Measurements from ENCODE around the gene NMUR2. TPM values are rescaled to one million over a fixed set of nuclear protein-coding genes. Genes with fewer than 3 reads are reported as not detected.

NMUR2 gene
- total RNA-seq, 1 donor from 2014 or later = 0.07 TPM

DNA sequence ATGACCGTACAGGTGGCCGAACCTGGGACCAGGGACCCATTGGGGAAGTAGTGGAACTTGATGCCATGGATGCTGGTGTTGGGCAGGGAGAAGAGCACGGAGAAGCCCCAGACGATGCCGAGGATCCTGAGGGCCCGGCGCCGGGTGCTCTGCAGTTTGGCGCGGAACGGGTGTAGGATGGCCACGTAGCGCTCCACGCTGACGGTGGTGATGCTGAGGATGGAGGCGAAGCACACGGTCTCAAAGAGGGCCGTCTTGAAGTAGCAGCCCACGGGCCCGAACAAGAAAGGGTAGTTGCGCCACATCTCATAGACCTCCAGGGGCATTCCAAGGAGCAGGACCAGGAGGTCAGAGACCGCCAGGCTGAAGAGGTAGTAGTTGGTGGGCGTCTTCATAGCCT lies 585 bp downstream of the NMUR2 start:
- peaks cover 6% of the 10 kb centered on the region for H3K4me1 Mint-ChIP-seq
- no peak for DNase-seq (ENCODE audit: low spot score)
- no peak for TF ChIP-seq EZH2 (IDR thresholded peaks at IDR 0.05)
- TF ChIP-seq EZH2phosphoT487 (IDR thresholded peaks at IDR 0.05) = no peak
- TF ChIP-seq, protein P1, sequence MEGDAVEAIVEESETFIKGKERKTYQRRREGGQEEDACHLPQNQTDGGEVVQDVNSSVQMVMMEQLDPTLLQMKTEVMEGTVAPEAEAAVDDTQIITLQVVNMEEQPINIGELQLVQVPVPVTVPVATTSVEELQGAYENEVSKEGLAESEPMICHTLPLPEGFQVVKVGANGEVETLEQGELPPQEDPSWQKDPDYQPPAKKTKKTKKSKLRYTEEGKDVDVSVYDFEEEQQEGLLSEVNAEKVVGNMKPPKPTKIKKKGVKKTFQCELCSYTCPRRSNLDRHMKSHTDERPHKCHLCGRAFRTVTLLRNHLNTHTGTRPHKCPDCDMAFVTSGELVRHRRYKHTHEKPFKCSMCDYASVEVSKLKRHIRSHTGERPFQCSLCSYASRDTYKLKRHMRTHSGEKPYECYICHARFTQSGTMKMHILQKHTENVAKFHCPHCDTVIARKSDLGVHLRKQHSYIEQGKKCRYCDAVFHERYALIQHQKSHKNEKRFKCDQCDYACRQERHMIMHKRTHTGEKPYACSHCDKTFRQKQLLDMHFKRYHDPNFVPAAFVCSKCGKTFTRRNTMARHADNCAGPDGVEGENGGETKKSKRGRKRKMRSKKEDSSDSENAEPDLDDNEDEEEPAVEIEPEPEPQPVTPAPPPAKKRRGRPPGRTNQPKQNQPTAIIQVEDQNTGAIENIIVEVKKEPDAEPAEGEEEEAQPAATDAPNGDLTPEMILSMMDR (IDR thresholded peaks at IDR 0.05) = no peak

DNA sequence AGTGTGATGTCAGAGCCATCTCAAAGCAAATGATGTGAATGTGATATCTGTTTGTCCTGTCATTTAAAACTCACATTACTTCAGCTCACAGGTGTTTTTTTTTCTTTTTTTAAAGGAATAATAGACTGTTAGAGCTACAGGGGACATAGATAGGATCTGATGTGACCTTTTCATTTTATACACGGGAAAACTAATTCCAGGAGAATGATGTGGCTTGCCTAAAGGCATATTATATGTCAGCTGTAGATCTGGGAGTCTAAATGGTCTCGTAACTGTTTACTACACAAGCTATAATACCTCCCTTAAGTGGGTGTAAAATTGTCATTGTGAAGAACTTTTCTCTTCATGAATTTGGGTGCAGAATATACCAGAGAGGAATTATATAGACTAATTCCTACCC lies 2.0 kb downstream of the NMUR2 start:
- DNase-seq (ENCODE audit: low spot score) = no peak
- no peaks in the 10 kb centered on the region for H3K9me3 ChIP-seq (ENCODE audit: low read depth)
- H3K4me2 ChIP-seq = no peak overlapping the region
- H3K9me3 Mint-ChIP-seq = no peaks in the 10 kb centered on the region
- H3K4me3 Mint-ChIP-seq = no peak overlapping the region
- H4K20me1 ChIP-seq (ENCODE audit: low read depth) = no peaks in the 10 kb centered on the region
- no peaks in the 10 kb centered on the region for H3F3A ChIP-seq (ENCODE audit: low read depth)
- H3K27ac ChIP-seq = no peak overlapping the region
- H3K79me2 ChIP-seq (ENCODE audit: low read depth) = no peaks in the 10 kb centered on the region
- no peak overlapping the region for H3K27ac Mint-ChIP-seq
- H3K36me3 ChIP-seq = no peaks in the 10 kb centered on the region
- H3K4me3 ChIP-seq = no peak overlapping the region
- peaks cover 6% of the 10 kb centered on the region for H3K4me1 Mint-ChIP-seq
- H3K27me3 ChIP-seq = no peaks in the 10 kb centered on the region
- H3K4me1 ChIP-seq = no peaks in the 10 kb centered on the region
- peaks cover 2% of the 10 kb centered on the region for H3K27me3 Mint-ChIP-seq (ENCODE audit: insufficient read depth, low read depth)
- no peaks in the 10 kb centered on the region for H3K36me3 Mint-ChIP-seq
- TF ChIP-seq EZH2 (IDR thresholded peaks at IDR 0.05) = no peak
- no peak for TF ChIP-seq EZH2phosphoT487 (IDR thresholded peaks at IDR 0.05)
- TF ChIP-seq, protein P1 (IDR thresholded peaks at IDR 0.05) = no peak
- H2AFZ ChIP-seq (replicated peaks) = no peak overlapping the region
- H3K9ac ChIP-seq = no peak overlapping the region

More for the DNA sequence above, 585 bp downstream of the NMUR2 start:
- Histone ChIP-seq H3F3A (ENCODE audit: low read depth) (no peaks in the 10 kb centered on the region), H2AFZ (replicated peaks) (no peak overlapping the region), H3K4me2 (no peak overlapping the region), H3K27me3 (no peaks in the 10 kb centered on the region), H3K79me2 (ENCODE audit: low read depth) (no peaks in the 10 kb centered on the region), H3K9me3 (ENCODE audit: low read depth) (no peaks in the 10 kb centered on the region), H3K36me3 (no peaks in the 10 kb centered on the region), H4K20me1 (ENCODE audit: low read depth) (no peaks in the 10 kb centered on the region), H3K4me1 (no peaks in the 10 kb centered on the region), H3K27ac (no peak overlapping the region), H3K4me3 (no peak overlapping the region), H3K9ac (no peak overlapping the region)
- no peaks in the 10 kb centered on the region for H3K9me3 Mint-ChIP-seq
- H3K27ac Mint-ChIP-seq = no peak overlapping the region
- H3K36me3 Mint-ChIP-seq = no peaks in the 10 kb centered on the region
- H3K27me3 Mint-ChIP-seq (ENCODE audit: insufficient read depth, low read depth) = peaks cover 2% of the 10 kb centered on the region
- H3K4me3 Mint-ChIP-seq = no peak overlapping the region

DNA sequence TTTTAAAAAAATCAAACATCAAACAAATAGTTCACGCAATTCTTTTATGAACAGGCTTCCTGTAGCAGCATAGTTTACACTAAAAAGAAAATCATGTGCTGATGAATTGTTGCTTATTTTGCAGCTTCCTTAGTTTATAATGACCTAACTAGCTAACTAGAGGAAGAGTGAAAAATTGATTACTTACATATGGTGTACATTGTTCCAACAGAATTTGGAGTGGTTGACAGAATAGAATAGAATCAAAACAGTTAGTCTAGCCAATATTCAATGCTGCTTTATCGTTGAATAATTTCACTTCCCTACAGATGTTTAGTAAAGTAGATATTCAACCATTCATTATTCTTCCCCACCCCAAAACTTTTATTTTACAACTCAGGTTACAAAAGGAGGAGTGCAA lies 4.2 kb downstream of the NMUR2 start:
- Mint-ChIP-seq H3K4me3 (no peak overlapping the region), H3K27me3 (ENCODE audit: insufficient read depth, low read depth) (peaks cover 2% of the 10 kb centered on the region)

More for the DNA sequence above, 4.2 kb downstream of the NMUR2 start:
- Mint-ChIP-seq H3K4me1 (peaks cover 6% of the 10 kb centered on the region), H3K36me3 (no peaks in the 10 kb centered on the region), H3K27ac (no peak overlapping the region), H3K9me3 (no peaks in the 10 kb centered on the region)
- Histone ChIP-seq H3K36me3 (no peaks in the 10 kb centered on the region), H3K4me3 (no peak overlapping the region), H3K4me2 (no peak overlapping the region), H3K27me3 (no peaks in the 10 kb centered on the region), H3K79me2 (ENCODE audit: low read depth) (no peaks in the 10 kb centered on the region), H3K9ac (no peak overlapping the region), H2AFZ (replicated peaks) (no peak overlapping the region), H3K27ac (no peak overlapping the region), H3K9me3 (ENCODE audit: low read depth) (no peaks in the 10 kb centered on the region), H4K20me1 (ENCODE audit: low read depth) (no peaks in the 10 kb centered on the region), H3F3A (ENCODE audit: low read depth) (no peaks in the 10 kb centered on the region), H3K4me1 (no peaks in the 10 kb centered on the region)
- TF ChIP-seq EZH2 (IDR thresholded peaks at IDR 0.05) (no peak), EZH2phosphoT487 (IDR thresholded peaks at IDR 0.05) (no peak)
- TF ChIP-seq, protein P1 (IDR thresholded peaks at IDR 0.05) = no peak
- DNase-seq (ENCODE audit: low spot score) = no peak

Data from neural progenitor cell (in vitro differentiated cells).